Liver (tissue), 9 donors: ENCODE data around the gene CD244. TPM values are rescaled to one million over a fixed set of nuclear protein-coding genes. Genes with fewer than 3 reads are reported as not detected.
"Not testable (repeated sequence)": the region's sequence is repeated elsewhere in the genome, so short reads cannot be mapped to it uniquely, and the experiment has no call there.

Source experiments
- DNase-seq: peaks from one replicate; pipeline ENCODE4 v3.0.0-alpha.2; 2017; ENCODE audit warnings: low spot score
- H3K27ac ChIP-seq, 2 donors: one replicate each; pipeline ENCODE4 v1.7.0; 2013; ENCODE audit warnings: inconsistent platforms in 2 of 2, low read length in 2 of 2, control low read depth in 1 of 2, low read depth in 1 of 2, mild to moderate bottlenecking in 1 of 2
- H3K27me3 ChIP-seq, 4 donors: one replicate each; pipeline versions ENCODE4 v1.6.1 to v1.7.0; 2013; ENCODE audit warnings: low read length in 3 of 4, inconsistent platforms in 1 of 4, mild to moderate bottlenecking in 1 of 4, moderate library complexity in 1 of 4; ENCODE audit not compliant: control insufficient read depth in 4 of 4, insufficient read depth in 4 of 4
- H3K36me3 ChIP-seq, 4 donors: one replicate each; pipeline versions ENCODE4 v1.6.1 to v1.7.0; 2013; ENCODE audit warnings: low read length in 3 of 4, mild to moderate bottlenecking in 3 of 4, low read depth in 1 of 4, moderate library complexity in 1 of 4; ENCODE audit not compliant: control insufficient read depth in 4 of 4, insufficient read depth in 3 of 4
- H3K4me1 ChIP-seq, 4 donors: one replicate each; pipeline versions ENCODE4 v1.6.1 to v1.7.0; 2013; ENCODE audit warnings: low read length in 3 of 4, mild to moderate bottlenecking in 3 of 4, moderate library complexity in 1 of 4; ENCODE audit not compliant: control insufficient read depth in 4 of 4, insufficient read depth in 4 of 4
- H3K4me3 ChIP-seq, 3 donors: one replicate each; pipeline versions ENCODE4 v1.6.1 to v1.7.0; 2013; ENCODE audit warnings: low read length in 3 of 3, control low read depth in 1 of 3, low read depth in 1 of 3, mild to moderate bottlenecking in 1 of 3
- H3K9ac ChIP-seq, 2 donors: one replicate each; pipeline ENCODE4 v1.7.0; 2013; ENCODE audit warnings: low read length in 2 of 2, mild to moderate bottlenecking in 2 of 2, moderate library complexity in 2 of 2, control low read depth in 1 of 2, low read depth in 1 of 2
- H3K9me3 ChIP-seq, 4 donors: one replicate each; pipeline versions ENCODE4 v1.6.1 to v1.7.0; 2013; ENCODE audit warnings: low read length in 3 of 4; ENCODE audit not compliant: control insufficient read depth in 4 of 4
- EGR1 ChIP-seq, 2 donors: IDR thresholded peaks; 2 replicates each; pipeline ENCODE4 v1.6.1; 2016 to 2018; ENCODE audit warnings: antibody characterized with exemption in 2 of 2, low read depth in 2 of 2
- FOXA1 ChIP-seq: IDR thresholded peaks from 2 replicates; pipeline ENCODE4 v1.6.1; 2016; ENCODE audit warnings: antibody characterized with exemption
- FOXA2 ChIP-seq: IDR thresholded peaks from 2 replicates; pipeline ENCODE4 v1.6.1; 2016; ENCODE audit warnings: antibody characterized with exemption
- HNF4A ChIP-seq, 2 donors: conservative IDR thresholded peaks; 2 replicates each; pipeline ENCODE4 v1.6.1; 2016; ENCODE audit warnings: antibody characterized with exemption in 2 of 2, mild to moderate bottlenecking in 2 of 2
- HNF4G ChIP-seq: IDR thresholded peaks from 2 replicates; pipeline ENCODE4 v1.6.1; 2016; ENCODE audit warnings: antibody characterized with exemption
- JUND ChIP-seq, 2 donors: IDR thresholded peaks; 2 replicates each; pipeline ENCODE4 v1.6.1; 2016; ENCODE audit warnings: antibody characterized with exemption in 2 of 2
- NR2F2 ChIP-seq: IDR thresholded peaks from 2 replicates; pipeline ENCODE4 v1.6.1; 2016; ENCODE audit warnings: antibody characterized with exemption
- RAD21 ChIP-seq, 2 donors: IDR thresholded peaks; 2 replicates each; pipeline ENCODE4 v1.6.1; 2016; ENCODE audit warnings: antibody characterized with exemption in 2 of 2, mild to moderate bottlenecking in 2 of 2
- RXRA ChIP-seq, 2 donors: IDR thresholded peaks; 2 replicates each; pipeline ENCODE4 v1.6.1; 2017 to 2018; ENCODE audit warnings: antibody characterized with exemption in 2 of 2, mild to moderate bottlenecking in 1 of 2
- SP1 ChIP-seq: IDR thresholded peaks from 2 replicates; pipeline ENCODE4 v1.6.1; 2018; ENCODE audit warnings: antibody characterized with exemption, mild to moderate bottlenecking
- TAF1 ChIP-seq: conservative IDR thresholded peaks from 2 replicates; pipeline ENCODE4 v1.6.1; 2016; ENCODE audit warnings: antibody characterized with exemption, mild to moderate bottlenecking
- YY1 ChIP-seq: IDR thresholded peaks from 2 replicates; pipeline ENCODE4 v1.6.1; 2016; ENCODE audit warnings: antibody characterized with exemption, mild to moderate bottlenecking
- whole genome bisulfite sequencing: extraction: QIAGEN DNeasy Blood & Tissue Kit; methylation state at CpG from one replicate; pipeline ENCODE4 v1.1.7; 2013; 5-methylcytosine and 5-hydroxymethylcytosine counted together
- polyA plus RNA-seq, 2 donors: library from polyadenylated mRNA; stranded (reverse) in 1 of 2; unstranded in 1 of 2; fragments of 200-250 nt in 1 of 2; fragments of >200 nt in 1 of 2; fragmentation: Nextera tagmentation in 1 of 2; extraction: Ambion mirVana in 1 of 2; gene quantifications; one replicate each; pipeline versions ENCODE4 v1.2.1 to v1.2.3, GENCODE V29; 2013 to 2015
- total RNA-seq, 2 donors: library from RNA; depleted of rRNA; stranded (reverse); fragments of >200 nt; gene quantifications; one replicate each; pipeline ENCODE4 v1.2.3, GENCODE V29; 2014
- TF ChIP-seq, protein P1 (sequence below): IDR thresholded peaks from 2 replicates; pipeline ENCODE4 v1.6.1; 2016; ENCODE audit warnings: antibody characterized with exemption
- TF ChIP-seq, protein P2 (sequence below): IDR thresholded peaks from 2 replicates; pipeline ENCODE4 v1.6.1; 2016; ENCODE audit warnings: antibody characterized with exemption
- TF ChIP-seq, protein P3 (sequence below): IDR thresholded peaks from 2 replicates; pipeline ENCODE4 v1.6.1; 2016; ENCODE audit warnings: antibody characterized with exemption, mild to moderate bottlenecking
- donor health status: healthy.
- donor health status: healthy.
- donor health status: healthy.
- donor health status: healthy.
- donor health status: healthy.

CD244 gene
- total and polyA plus RNA-seq, 4 donors: 0.85 to 6.6 (median 1.8) TPM

DNA sequence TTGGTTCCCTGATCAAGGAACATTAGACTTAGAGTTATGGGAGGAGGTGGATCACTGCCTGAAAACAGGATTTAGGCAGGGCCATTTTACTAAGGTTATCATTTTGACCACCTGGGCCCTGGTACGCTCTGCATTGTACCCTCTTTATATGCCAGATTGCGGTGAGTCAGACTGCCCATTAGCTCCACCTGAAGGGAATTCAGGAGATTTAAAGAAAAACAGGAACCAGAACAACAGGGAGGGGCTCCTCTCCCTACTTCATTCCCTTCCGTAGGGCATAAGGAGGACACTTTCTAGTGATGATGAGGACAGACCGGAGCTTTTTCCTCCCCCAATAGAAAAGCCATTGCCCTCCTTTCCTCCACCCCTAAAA is 42.9 kb upstream of the CD244 start (continued):
- no peak for TF ChIP-seq FOXA2

DNA sequence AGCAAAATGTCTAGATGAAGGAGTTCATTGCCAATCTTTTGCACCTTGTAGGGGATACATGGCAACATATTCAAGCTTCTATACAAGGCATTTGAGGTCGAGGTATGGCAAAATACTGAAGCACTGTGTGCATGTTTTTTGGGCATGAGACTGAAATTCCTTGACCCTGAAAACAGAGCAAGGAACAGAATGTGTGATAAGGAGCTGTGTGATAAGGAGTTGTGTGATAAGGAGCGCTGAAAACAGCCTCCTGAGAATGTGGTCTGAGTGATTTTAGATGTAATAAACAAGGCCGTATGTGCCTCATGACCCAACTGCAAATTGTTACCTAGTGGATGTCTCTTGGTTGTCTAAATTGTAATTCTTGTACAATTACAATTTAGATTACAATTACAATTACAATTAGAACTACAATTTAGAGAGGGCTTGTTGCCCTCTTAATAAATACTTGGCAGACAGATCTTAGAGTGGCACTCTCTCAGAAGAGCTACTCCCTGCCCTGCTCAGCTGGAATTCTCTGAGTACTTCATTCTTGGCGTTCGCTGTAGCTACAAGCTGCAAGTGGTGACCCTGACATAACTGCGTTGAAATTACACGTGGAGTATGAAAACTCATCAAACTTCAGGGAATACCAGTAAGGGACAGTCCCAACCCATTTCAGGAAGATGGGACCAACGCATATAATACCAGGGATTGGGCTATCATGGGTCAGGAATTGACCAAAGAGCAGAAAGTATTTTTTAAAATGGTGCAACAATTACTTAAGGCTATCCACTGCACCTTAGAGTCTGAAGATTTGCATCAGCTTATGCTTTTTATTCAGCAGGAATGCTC is 42.3 kb upstream of the CD244 start:
- 80% methylated on average over 8 of the region's 8 CpGs for WGBS
- no peak overlapping the region for H3K9ac ChIP-seq
- no peaks in the 10 kb centered on the region for H3K36me3 ChIP-seq
- no peaks in the 10 kb centered on the region for H3K9me3 ChIP-seq
- no peak overlapping the region for H3K27ac ChIP-seq
- no peaks in the 10 kb centered on the region for H3K4me1 ChIP-seq
- TF ChIP-seq TAF1 (no peak), NR2F2 (peak; percentile 69)
- no peak for DNase-seq
- no peak overlapping the region for H3K4me3 ChIP-seq
- no peaks in the 10 kb centered on the region for H3K27me3 ChIP-seq

DNA sequence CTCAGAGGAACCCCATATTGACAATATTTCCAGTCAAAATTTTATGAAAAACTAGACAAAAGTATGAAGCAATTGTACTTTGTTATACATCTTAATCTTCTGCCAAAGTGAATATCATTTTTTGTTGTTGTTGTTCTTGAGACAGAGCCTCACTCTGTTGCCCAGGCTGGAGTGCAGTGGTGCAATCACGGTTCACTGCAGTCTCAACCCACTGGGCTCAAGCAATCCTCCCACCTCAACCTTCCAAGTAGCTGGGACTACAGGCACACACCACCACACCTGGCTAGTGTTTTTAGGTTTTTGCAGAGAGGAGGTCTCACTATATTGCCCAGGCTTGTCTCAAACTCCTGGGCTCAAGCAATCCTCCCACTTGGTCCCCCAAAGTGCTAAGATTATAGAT is 39.6 kb upstream of the CD244 start:
- not testable (repeated sequence) for H3K9ac ChIP-seq, H3K4me1 ChIP-seq, H3K9me3 ChIP-seq, H3K27ac ChIP-seq, H3K36me3 ChIP-seq, DNase-seq, H3K27me3 ChIP-seq, H3K4me3 ChIP-seq
- WGBS: 78% methylated on average over 1 of the region's 1 CpG

DNA sequence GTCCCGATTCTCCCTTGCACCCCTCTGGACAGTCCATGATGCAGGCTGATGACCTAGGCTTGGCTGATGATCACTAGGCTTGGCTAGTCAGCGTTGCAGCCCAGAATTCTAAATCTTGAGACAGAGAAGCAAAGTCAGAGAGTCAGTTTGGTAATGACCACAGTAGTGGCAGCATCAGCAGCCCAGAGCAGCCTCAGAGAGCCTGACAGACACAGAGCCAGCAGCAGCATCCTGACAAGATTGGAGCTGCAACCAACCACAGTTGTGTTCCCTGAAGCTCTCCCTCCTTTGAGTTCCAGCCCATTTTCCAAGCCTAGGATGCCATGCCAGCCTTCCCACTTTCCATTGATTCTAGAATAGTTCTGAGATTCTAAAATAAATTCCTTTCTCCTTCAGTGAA is 39.1 kb upstream of the CD244 start:
- Histone ChIP-seq H3K27me3 (no peaks in the 10 kb centered on the region), H3K27ac (no peak overlapping the region), H3K9ac (no peak overlapping the region), H3K4me1 (no peaks in the 10 kb centered on the region), H3K36me3 (no peaks in the 10 kb centered on the region), H3K9me3 (no peaks in the 10 kb centered on the region), H3K4me3 (no peak overlapping the region)
- TF ChIP-seq, protein P1, sequence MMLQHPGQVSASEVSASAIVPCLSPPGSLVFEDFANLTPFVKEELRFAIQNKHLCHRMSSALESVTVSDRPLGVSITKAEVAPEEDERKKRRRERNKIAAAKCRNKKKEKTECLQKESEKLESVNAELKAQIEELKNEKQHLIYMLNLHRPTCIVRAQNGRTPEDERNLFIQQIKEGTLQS: no peak
- TF ChIP-seq, protein P2, sequence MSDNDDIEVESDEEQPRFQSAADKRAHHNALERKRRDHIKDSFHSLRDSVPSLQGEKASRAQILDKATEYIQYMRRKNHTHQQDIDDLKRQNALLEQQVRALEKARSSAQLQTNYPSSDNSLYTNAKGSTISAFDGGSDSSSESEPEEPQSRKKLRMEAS: no peak
- TF ChIP-seq SP1 (no peak), TAF1 (no peak), EGR1 (IDR thresholded peaks at IDR 0.05; ENCODE audit: low read depth in 2 of 2) (no peak), HNF4G (no peak), HNF4A (conservative IDR thresholded peaks at IDR 0.05) (no peak), FOXA1 (no peak), FOXA2 (no peak), RAD21 (IDR thresholded peaks at IDR 0.05) (no peak), YY1 (no peak), JUND (IDR thresholded peaks at IDR 0.05) (no peak), RXRA (IDR thresholded peaks at IDR 0.05) (no peak)
- TF ChIP-seq, protein P3, sequence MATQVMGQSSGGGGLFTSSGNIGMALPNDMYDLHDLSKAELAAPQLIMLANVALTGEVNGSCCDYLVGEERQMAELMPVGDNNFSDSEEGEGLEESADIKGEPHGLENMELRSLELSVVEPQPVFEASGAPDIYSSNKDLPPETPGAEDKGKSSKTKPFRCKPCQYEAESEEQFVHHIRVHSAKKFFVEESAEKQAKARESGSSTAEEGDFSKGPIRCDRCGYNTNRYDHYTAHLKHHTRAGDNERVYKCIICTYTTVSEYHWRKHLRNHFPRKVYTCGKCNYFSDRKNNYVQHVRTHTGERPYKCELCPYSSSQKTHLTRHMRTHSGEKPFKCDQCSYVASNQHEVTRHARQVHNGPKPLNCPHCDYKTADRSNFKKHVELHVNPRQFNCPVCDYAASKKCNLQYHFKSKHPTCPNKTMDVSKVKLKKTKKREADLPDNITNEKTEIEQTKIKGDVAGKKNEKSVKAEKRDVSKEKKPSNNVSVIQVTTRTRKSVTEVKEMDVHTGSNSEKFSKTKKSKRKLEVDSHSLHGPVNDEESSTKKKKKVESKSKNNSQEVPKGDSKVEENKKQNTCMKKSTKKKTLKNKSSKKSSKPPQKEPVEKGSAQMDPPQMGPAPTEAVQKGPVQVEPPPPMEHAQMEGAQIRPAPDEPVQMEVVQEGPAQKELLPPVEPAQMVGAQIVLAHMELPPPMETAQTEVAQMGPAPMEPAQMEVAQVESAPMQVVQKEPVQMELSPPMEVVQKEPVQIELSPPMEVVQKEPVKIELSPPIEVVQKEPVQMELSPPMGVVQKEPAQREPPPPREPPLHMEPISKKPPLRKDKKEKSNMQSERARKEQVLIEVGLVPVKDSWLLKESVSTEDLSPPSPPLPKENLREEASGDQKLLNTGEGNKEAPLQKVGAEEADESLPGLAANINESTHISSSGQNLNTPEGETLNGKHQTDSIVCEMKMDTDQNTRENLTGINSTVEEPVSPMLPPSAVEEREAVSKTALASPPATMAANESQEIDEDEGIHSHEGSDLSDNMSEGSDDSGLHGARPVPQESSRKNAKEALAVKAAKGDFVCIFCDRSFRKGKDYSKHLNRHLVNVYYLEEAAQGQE: no peak
- WGBS: 87% methylated on average over 2 of the region's 2 CpGs
- DNase-seq: no peak

DNA sequence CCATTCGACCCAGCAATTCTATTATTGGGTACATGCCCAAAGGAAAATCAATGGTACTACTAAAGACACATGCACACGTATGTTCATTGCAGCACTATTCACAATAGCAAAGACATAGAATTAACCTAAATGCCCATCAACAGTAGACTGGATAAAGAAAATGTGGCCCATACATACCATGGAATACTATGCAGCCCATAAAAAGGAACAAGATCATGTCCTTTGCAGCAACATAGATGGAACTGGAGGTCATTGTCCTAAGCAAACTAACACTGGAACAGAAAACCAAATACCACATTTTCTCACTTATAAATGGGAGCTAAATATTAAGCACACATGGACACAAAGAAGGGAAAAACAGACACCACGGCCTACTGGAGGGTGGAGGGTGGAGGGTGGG is 38.0 kb upstream of the CD244 start:
- not testable (repeated sequence) for H3K27ac ChIP-seq, H3K4me3 ChIP-seq, H3K36me3 ChIP-seq, H3K9me3 ChIP-seq, H3K4me1 ChIP-seq, DNase-seq, H3K27me3 ChIP-seq, H3K9ac ChIP-seq
- WGBS: 72% methylated on average over 3 of the region's 3 CpGs

DNA sequence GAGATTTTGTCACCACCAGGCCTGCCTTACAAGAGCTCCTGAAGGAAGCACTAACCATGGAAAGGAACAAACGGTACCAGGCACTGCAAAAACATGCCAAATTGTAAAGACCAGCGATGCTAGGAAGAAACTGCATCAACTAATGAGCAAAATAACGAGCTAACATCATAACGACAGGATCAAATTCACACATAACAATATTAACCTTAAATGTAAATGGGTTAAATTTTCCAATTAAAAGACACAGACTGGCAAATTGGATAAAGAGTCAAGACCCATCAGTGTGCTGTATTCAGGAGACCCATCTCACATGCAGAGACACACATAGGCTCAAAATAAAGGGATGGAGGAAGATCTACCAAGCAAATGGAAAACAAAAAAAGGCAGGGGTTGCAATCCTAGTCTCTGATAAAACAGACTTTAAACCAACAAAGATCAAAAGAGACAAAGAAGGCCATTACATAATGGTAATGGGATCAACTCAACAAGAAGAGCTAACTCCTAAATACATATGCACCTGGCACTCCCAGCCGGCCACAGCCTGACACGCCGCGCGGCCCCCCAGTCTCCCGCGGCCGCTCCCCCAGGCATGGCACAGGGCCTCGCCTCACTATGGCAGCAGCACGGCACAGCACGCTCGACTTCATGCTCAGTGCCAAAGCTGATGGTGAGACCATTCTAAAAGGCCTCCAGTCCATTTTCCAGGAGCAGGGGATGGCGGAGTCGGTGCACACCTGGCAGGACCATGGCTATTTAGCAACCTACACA is 31.9 kb upstream of the CD244 start:
- not testable (repeated sequence) for H3K27me3 ChIP-seq, DNase-seq, H3K9ac ChIP-seq, H3K4me1 ChIP-seq, H3K27ac ChIP-seq, H3K4me3 ChIP-seq, H3K36me3 ChIP-seq, H3K9me3 ChIP-seq
- 96% methylated on average over 18 of the region's 18 CpGs for WGBS
